ENCODE results near the gene CELSR1.
"Not testable (repeated sequence)": the region's sequence is repeated elsewhere in the genome, so short reads cannot be mapped to it uniquely, and the experiment has no call there.

CELSR1 gene

DNA sequence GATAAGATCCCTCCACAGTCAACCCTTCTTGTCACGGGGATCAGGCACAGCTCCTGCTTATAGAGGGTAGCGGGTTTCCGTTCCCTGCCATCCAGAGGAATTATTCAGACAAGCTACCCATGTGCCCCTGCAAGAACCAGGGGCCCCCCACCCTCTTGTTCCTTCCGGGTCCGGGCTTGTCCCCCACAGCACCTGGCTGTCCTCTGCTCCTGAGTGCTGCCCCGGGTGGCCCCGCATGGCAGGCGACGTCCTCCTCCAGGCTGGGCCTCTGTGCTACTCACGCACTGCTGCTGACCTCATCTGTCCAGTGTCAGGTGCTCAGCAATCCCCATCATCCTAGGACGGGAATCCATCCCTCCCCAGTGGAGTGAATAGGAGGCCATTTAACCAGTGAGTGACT lies 24.7 kb downstream of the CELSR1 start:
- Mint-ChIP-seq H3K9me3 (no peaks in the 10 kb centered on the region), H3K4me1 (ENCODE audit: low read depth) (no peaks in the 10 kb centered on the region)

DNA sequence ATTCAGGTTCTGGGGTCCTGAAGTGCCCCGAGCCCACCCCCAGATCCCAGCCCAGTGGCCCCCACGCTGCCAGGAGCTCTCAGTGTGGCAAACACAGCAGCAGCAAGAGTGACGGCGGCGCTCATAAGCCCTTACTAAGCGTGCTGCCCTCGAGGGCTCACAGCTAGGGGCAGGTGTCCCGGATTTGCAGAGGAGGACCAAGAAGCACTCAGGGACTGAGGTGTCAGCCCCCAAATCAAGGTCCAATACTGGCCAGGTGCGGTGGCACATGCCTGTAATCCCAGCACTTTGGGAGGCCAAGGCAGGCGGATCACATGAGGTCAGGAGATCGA lies 25.4 kb downstream of the CELSR1 start:
- H3K4me1 Mint-ChIP-seq (ENCODE audit: low read depth) = no peaks in the 10 kb centered on the region
- DNase-seq (ENCODE audit: low spot score) = no peak
- H3K9me3 Mint-ChIP-seq = no peaks in the 10 kb centered on the region
- peaks cover 3% of the 10 kb centered on the region for H3K27me3 Mint-ChIP-seq (ENCODE audit: low read depth)
- H3K27ac Mint-ChIP-seq = no peak overlapping the region
- H3K36me3 Mint-ChIP-seq (ENCODE audit: low read depth) = no peaks in the 10 kb centered on the region
- no peak overlapping the region for H3K4me3 Mint-ChIP-seq

More for the DNA sequence above, 24.7 kb downstream of the CELSR1 start:
- Mint-ChIP-seq H3K27ac (no peak overlapping the region), H3K27me3 (ENCODE audit: low read depth) (peaks cover 3% of the 10 kb centered on the region), H3K36me3 (ENCODE audit: low read depth) (no peaks in the 10 kb centered on the region), H3K4me3 (no peak overlapping the region)
- no peak for DNase-seq (ENCODE audit: low spot score)

DNA sequence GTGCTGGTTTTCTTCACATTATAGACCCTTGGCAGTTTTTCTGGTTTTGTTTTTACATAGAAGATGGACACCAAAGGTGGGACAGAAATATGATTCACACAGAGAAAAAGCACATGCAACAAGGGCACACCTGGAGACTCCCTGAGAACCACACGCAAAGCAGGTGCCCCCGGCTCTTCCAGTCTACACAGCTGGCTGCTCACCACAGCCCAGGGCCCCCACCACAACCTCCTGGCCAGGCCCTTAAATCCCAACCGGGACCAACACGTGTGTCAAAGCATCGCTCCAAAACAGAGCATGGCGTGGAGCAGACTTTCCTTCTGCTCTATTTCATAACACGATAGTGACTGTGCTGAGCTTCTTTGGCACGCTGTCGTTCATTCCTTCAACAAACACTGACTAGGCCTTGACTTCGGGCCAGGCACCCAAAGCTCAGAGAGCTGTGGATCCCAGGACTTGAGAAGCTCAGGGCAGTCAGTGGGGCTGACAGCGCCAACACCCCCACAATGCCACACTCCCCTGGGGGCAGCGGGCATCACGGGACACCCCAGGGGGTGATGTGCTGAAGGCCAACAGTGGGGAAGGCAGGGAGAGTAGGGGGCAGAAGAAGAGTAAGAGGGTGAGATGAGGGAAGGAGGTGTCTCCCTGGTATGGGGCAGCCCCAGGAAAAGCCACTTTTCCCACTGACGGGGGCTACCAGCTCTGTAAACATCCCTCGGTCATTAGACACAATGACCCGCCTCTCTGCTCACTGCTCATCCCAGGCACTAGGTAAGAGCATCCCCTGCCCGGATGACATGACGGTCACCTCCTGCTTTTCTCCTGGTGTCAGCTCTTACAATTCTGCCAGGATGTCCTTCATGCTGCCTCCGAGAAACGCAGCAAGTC lies 26.0 kb downstream of the CELSR1 start:
- Mint-ChIP-seq H3K27ac (no peak overlapping the region), H3K4me1 (ENCODE audit: low read depth) (no peaks in the 10 kb centered on the region), H3K4me3 (no peak overlapping the region), H3K27me3 (ENCODE audit: low read depth) (peaks cover 3% of the 10 kb centered on the region), H3K36me3 (ENCODE audit: low read depth) (no peaks in the 10 kb centered on the region), H3K9me3 (no peaks in the 10 kb centered on the region)
- DNase-seq (ENCODE audit: low spot score) = no peak

DNA sequence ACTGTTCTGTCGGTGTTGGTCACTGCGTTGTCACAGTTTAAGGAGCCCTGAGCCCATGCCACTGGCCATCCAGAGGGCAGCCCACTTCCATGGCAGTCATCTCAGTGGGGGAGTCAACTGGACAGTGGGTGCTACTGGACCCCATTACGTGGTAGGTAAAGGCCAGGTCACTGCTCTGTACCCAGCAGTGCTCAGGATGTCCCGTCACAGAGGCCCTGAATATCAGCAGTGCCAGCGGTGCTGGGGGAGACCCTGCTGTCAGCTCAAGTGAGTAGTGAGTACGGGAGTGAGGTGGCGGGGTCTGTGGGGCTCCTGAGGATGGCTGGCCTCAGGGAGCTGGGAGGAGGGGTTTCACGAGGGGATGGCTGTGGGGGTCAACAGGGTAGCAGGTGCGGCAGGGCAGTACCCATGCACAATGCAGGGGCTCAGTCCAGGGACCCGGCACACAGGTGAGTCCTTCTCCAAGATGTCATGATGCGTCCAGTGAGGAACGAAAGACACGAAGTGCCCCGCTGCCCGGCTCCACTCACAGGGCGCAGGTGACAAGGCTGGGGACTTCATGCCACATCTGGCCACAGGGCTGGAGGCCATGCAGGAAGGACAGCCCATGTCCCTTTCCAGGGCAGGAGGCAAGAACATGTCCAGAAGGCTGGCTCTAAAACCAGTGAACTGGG lies 27.9 kb downstream of the CELSR1 start:
- DNase-seq (ENCODE audit: low spot score) = no peak
- H3K9me3 Mint-ChIP-seq = no peaks in the 10 kb centered on the region
- H3K27me3 Mint-ChIP-seq (ENCODE audit: low read depth) = peaks cover 3% of the 10 kb centered on the region
- H3K4me3 Mint-ChIP-seq = no peak overlapping the region
- H3K36me3 Mint-ChIP-seq (ENCODE audit: low read depth) = no peaks in the 10 kb centered on the region
- H3K4me1 Mint-ChIP-seq (ENCODE audit: low read depth) = no peaks in the 10 kb centered on the region
- H3K27ac Mint-ChIP-seq = no peak overlapping the region

GRCh38 chr22:46508491-46508999 lies 28.9 kb downstream of the CELSR1 start:
- no peaks in the 10 kb centered on the region for H3K9me3 Mint-ChIP-seq
- no peak overlapping the region for H3K4me3 Mint-ChIP-seq
- DNase-seq (ENCODE audit: low spot score) = no peak
- H3K36me3 Mint-ChIP-seq (ENCODE audit: low read depth) = no peaks in the 10 kb centered on the region
- no peak overlapping the region for H3K27ac Mint-ChIP-seq
- H3K27me3 Mint-ChIP-seq (ENCODE audit: low read depth) = peaks cover 3% of the 10 kb centered on the region
- H3K4me1 Mint-ChIP-seq (ENCODE audit: low read depth) = no peaks in the 10 kb centered on the region

DNA sequence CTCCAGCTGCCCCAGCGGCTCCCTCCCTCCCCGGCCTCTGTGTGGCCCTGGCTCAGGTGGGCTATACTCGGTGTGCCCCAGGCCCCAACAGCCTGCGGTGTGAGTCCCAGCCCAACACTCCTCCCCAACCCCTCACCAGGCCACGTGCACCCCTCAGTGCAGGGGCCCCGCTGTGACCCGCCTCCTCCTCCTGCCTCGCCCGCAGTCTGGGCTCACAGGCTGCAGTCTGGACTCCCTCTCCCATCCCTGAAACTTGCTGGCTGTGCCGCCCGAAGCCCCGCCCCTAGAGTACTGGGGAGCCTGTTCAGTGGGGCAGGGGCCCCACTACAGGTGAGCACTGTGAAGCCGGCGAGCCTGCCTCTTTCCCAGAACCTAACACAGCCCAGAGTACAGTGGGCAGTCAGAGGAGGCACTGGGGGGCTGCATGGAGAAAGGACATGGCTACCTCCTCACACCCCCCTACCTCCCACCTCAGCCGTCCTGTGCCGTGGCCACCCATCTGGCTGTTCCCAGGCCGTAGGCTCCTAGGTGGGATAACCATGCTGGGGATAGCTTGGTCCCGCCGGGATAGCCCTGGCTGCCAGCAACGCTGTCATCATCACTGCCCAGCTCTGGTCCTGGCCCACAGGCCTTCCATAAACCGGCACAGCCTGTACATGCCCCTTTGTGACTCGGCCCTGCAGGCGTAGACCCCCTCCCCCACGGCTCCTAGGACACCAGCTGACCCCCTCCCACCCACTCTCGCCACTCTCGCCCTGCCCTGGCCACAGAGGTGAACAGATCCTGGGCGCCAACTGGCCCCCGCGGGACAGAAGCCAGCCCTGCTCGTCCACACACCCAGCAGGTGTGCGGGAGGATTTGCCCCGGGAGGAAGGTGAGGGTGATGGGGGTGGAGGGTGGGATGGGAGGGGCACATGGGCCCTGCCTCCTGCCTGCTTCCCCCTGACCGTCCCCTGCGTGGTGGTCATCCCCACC lies 29.7 kb downstream of the CELSR1 start:
- no peaks in the 10 kb centered on the region for H3K9me3 Mint-ChIP-seq
- peaks cover 7% of the 10 kb centered on the region for H3K27me3 Mint-ChIP-seq (ENCODE audit: low read depth)
- DNase-seq (ENCODE audit: low spot score) = no peak
- no peak overlapping the region for H3K27ac Mint-ChIP-seq
- H3K4me1 Mint-ChIP-seq (ENCODE audit: low read depth) = no peaks in the 10 kb centered on the region
- H3K4me3 Mint-ChIP-seq = no peak overlapping the region
- H3K36me3 Mint-ChIP-seq (ENCODE audit: low read depth) = no peaks in the 10 kb centered on the region

DNA sequence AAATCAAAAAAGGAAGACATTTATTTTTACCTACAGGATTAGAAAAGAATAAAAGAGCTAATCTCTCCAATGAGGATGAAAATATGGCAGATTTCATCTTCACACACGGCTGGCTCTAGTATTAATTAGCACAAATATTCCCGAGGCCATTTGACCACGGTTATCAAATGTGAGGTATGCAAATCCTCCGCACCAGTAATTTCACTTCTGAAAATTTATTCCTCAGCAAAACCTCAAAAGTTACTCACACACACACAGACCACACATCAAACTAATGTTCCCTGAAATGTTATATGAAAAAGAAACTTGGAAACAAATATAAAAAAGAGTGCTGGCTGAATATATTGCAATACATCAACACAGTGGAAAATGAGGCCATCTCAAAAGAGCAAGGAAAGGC lies 32.8 kb downstream of the CELSR1 start:
- Mint-ChIP-seq H3K36me3 (ENCODE audit: low read depth) (no peaks in the 10 kb centered on the region), H3K4me1 (ENCODE audit: low read depth) (no peaks in the 10 kb centered on the region), H3K27ac (no peak overlapping the region), H3K9me3 (no peaks in the 10 kb centered on the region), H3K4me3 (no peak overlapping the region), H3K27me3 (ENCODE audit: low read depth) (peaks cover 14% of the 10 kb centered on the region)
- no peak for DNase-seq (ENCODE audit: low spot score)

DNA sequence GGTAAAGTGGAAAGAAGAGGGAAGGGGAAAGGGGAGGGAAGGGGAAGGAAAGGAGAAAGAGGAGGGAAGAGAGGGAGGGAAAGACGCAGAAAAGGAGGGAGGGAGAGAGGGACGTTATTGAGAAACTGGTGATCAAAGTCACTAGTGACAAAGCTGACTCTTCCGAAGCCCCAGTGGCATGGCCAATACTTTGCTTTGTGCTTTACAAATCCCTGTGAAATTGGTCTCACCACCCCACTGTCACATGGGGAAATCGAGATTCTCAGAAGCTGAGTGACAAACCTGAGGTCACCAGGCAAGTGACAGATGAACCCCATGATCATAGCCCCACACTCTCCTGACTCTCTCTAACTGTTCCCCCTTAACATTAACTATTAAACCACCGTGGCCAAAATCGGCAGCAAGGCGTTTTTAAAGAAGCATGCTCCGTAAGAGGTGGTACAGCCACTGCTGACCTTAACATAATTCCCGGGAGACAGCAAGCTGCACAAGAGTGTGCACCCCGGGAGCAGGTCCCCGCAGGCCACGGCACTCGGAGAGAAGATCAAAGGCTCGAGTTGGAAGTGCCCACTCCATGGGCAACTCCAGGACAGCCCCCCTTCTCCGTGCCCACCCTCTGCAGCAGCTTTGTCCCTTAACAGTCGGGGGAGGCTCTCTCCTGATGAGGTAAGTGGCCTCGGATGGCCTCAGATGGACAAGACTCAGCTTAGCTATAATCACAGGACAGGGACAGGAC lies 34.8 kb downstream of the CELSR1 start:
- no peak overlapping the region for H3K4me3 Mint-ChIP-seq
- DNase-seq (ENCODE audit: low spot score) = no peak

GRCh38 chr22:46501701-46502100 lies 35.7 kb downstream of the CELSR1 start:
- Mint-ChIP-seq H3K4me1 (ENCODE audit: low read depth) (peaks cover 4% of the 10 kb centered on the region), H3K27ac (no peak overlapping the region), H3K4me3 (no peak overlapping the region), H3K9me3 (no peaks in the 10 kb centered on the region), H3K27me3 (ENCODE audit: low read depth) (peaks cover 23% of the 10 kb centered on the region), H3K36me3 (ENCODE audit: low read depth) (no peaks in the 10 kb centered on the region)
- no peak for DNase-seq (ENCODE audit: low spot score)

More for the DNA sequence above, 34.8 kb downstream of the CELSR1 start:
- Mint-ChIP-seq H3K27ac (no peak overlapping the region), H3K4me1 (ENCODE audit: low read depth) (peaks cover 4% of the 10 kb centered on the region), H3K27me3 (ENCODE audit: low read depth) (peaks cover 23% of the 10 kb centered on the region), H3K9me3 (no peaks in the 10 kb centered on the region), H3K36me3 (ENCODE audit: low read depth) (no peaks in the 10 kb centered on the region)

- not testable (repeated sequence) for H3K9me3 Mint-ChIP-seq; H3K4me3 Mint-ChIP-seq; H3K4me1 Mint-ChIP-seq (ENCODE audit: low read depth); H3K36me3 Mint-ChIP-seq (ENCODE audit: low read depth); H3K27ac Mint-ChIP-seq; DNase-seq (ENCODE audit: low spot score)
- peaks cover 23% of the 10 kb centered on the region for H3K27me3 Mint-ChIP-seq (ENCODE audit: low read depth)
Measured at GRCh38 chr22:46501265-46501664, 36.2 kb downstream of the CELSR1 start.

GRCh38 chr22:46500201-46500600 lies 37.2 kb downstream of the CELSR1 start:
- Mint-ChIP-seq H3K4me3 (no peak overlapping the region), H3K27ac (no peak overlapping the region), H3K27me3 (ENCODE audit: low read depth) (peaks cover 23% of the 10 kb centered on the region), H3K9me3 (no peaks in the 10 kb centered on the region), H3K4me1 (ENCODE audit: low read depth) (peaks cover 4% of the 10 kb centered on the region), H3K36me3 (ENCODE audit: low read depth) (no peaks in the 10 kb centered on the region)
- no peak for DNase-seq (ENCODE audit: low spot score)

GRCh38 chr22:46499805-46500189 lies 37.6 kb downstream of the CELSR1 start:
- Mint-ChIP-seq H3K27me3 (ENCODE audit: low read depth) (peaks cover 23% of the 10 kb centered on the region), H3K36me3 (ENCODE audit: low read depth) (no peaks in the 10 kb centered on the region), H3K9me3 (no peaks in the 10 kb centered on the region), H3K27ac (no peak overlapping the region), H3K4me1 (ENCODE audit: low read depth) (peaks cover 4% of the 10 kb centered on the region), H3K4me3 (no peak overlapping the region)
- no peak for DNase-seq (ENCODE audit: low spot score)

DNA sequence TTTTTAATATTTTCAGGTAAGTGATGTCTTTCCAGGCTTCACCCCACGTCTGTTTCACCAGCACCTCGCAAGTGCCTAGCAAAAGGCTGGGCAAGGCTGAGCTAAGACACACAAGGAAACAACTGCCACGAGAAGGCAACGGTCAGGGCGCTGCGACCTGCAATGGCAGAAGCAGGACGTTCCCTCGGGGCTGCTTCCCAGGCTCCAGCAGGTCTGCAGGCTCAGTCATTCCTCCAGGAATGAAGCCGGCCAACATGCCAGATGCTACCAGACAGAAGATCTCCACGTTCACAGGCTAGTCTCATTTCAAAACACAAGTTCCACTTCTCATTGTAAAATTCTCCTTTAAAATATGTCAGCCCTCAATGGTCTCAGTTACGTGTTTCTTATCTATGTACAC lies 45.5 kb downstream of the CELSR1 start:
- Mint-ChIP-seq H3K36me3 (ENCODE audit: low read depth) (no peaks in the 10 kb centered on the region), H3K9me3 (no peaks in the 10 kb centered on the region)
- DNase-seq (ENCODE audit: low spot score) = no peak

More for the DNA sequence above, 45.5 kb downstream of the CELSR1 start:
- H3K27ac Mint-ChIP-seq = no peak overlapping the region
- H3K27me3 Mint-ChIP-seq (ENCODE audit: low read depth) = no peaks in the 10 kb centered on the region
- H3K4me1 Mint-ChIP-seq (ENCODE audit: low read depth) = no peaks in the 10 kb centered on the region
- no peak overlapping the region for H3K4me3 Mint-ChIP-seq

All from T-helper 2 cell treated with Interferon-gamma antibody and Interleukin-4, amounts not matched to agents 5 μg/mL and 100 μg/mL, for 36 hours (primary cell).